GM12878 (cell line): ENCODE measurements around the gene ENO2. TPM values are rescaled to one million over a fixed set of nuclear protein-coding genes. Genes with fewer than 3 reads are reported as not detected.
A peak's percentile ranks its signal among the peaks of the same experiment; 100 is the strongest.

ENCODE experiments used
- CBX5 ChIP-seq: sonication (generic); IDR thresholded peaks from 2 replicates; pipeline ENCODE4 v1.6.1; 2016; ENCODE audit warnings: low read depth, moderate library complexity, mild to moderate bottlenecking, inconsistent platforms
- FOS ChIP-seq: IDR thresholded peaks from 3 replicates; pipeline ENCODE4 v1.6.1; 2011; ENCODE audit warnings: borderline replicate concordance; ENCODE audit not compliant: insufficient read length; ENCODE audit errors: extremely low read depth
- JUND ChIP-seq: IDR thresholded peaks from 2 replicates; pipeline ENCODE4 v1.6.1; 2012; ENCODE audit warnings: low read depth, mild to moderate bottlenecking, low read length, improper control_type of control experiment, moderate library complexity
- NBN ChIP-seq: fragments of 450-650 bp; IDR thresholded peaks from 2 replicates; pipeline ENCODE4 v1.6.1; 2016
- NFXL1 ChIP-seq: fragments of 450-650 bp; IDR thresholded peaks from 2 replicates; pipeline ENCODE4 v1.6.1; 2017; ENCODE audit warnings: antibody characterized with exemption, mild to moderate bottlenecking, borderline replicate concordance
- NR2C1 ChIP-seq: fragments of 450-650 bp; IDR thresholded peaks from 2 replicates; pipeline ENCODE4 v1.6.1; 2017; ENCODE audit warnings: antibody characterized with exemption, mild to moderate bottlenecking, moderate library complexity
- NR2C2 ChIP-seq: IDR thresholded peaks from 2 replicates; pipeline ENCODE4 v1.6.1; 2011; ENCODE audit warnings: borderline replicate concordance, low read depth; ENCODE audit not compliant: control insufficient read depth, insufficient read length
- POU2F2 ChIP-seq: IDR thresholded peaks from 3 replicates; pipeline ENCODE4 v1.6.1; 2011; ENCODE audit warnings: low read depth, mild to moderate bottlenecking, low read length, borderline replicate concordance
- RCOR1 ChIP-seq: conservative IDR thresholded peaks from 2 replicates; pipeline ENCODE4 v1.6.1; 2012; ENCODE audit warnings: low read depth, low read length, improper control_type of control experiment
- SP1 ChIP-seq: IDR thresholded peaks from one replicate; pipeline ENCODE4 v1.6.1; 2011; ENCODE audit warnings: low read depth, low read length
- SPI1 ChIP-seq: IDR thresholded peaks from 2 replicates; pipeline ENCODE4 v1.6.1; 2011; ENCODE audit warnings: low read depth, mild to moderate bottlenecking, low read length, moderate library complexity, borderline replicate concordance; ENCODE audit not compliant: insufficient read depth
- SREBF1 ChIP-seq: IDR thresholded peaks from 2 replicates; pipeline ENCODE4 v1.6.1; 2012; ENCODE audit warnings: mild to moderate bottlenecking, low read length
- STAT3 ChIP-seq: IDR thresholded peaks from 2 replicates; pipeline ENCODE4 v1.6.1; 2011; ENCODE audit warnings: low read depth, low read length, improper control_type of control experiment
- SUPT20H ChIP-seq: IDR thresholded peaks from 2 replicates; pipeline ENCODE4 v1.6.1; 2011; ENCODE audit warnings: low read depth, mild to moderate bottlenecking, low read length, moderate library complexity, borderline replicate concordance; ENCODE audit not compliant: control insufficient read depth
- TCF12 ChIP-seq: IDR thresholded peaks from 2 replicates; pipeline ENCODE4 v1.6.1; 2011; ENCODE audit warnings: low read depth, mild to moderate bottlenecking, low read length
- WRNIP1 ChIP-seq: IDR thresholded peaks from 2 replicates; pipeline ENCODE4 v1.6.1; 2011; ENCODE audit warnings: low read depth, low read length, improper control_type of control experiment, borderline replicate concordance
- YY1 ChIP-seq: IDR thresholded peaks from 2 replicates; pipeline ENCODE4 v1.6.1; 2011; ENCODE audit warnings: low read depth, mild to moderate bottlenecking, low read length
- ZBED1 ChIP-seq: IDR thresholded peaks from 2 replicates; pipeline ENCODE4 v1.6.1; 2016; ENCODE audit warnings: borderline replicate concordance
- ZNF207 ChIP-seq: fragments of 450-650 bp; IDR thresholded peaks from 2 replicates; pipeline ENCODE4 v1.6.1; 2014; ENCODE audit warnings: antibody characterized with exemption, mild to moderate bottlenecking, borderline replicate concordance
- polyA plus RNA-seq, 11 experiments: library from polyadenylated mRNA; depleted of rRNA in 4 of 11; unstranded in 6 of 11; stranded (reverse) in 5 of 11; fragments of >200 nt; fragmentation: Nextera tagmentation in 4 of 11; fragmentation: Illumina TruSeq in 1 of 11; extraction: Ambion mirVana in 4 of 11; extraction: Trizol in 1 of 11; gene quantifications; 1 replicate in 1 of 11; 2 replicates in 10 of 11; pipeline versions ENCODE4 v1.2.1 to v1.2.3, GENCODE V29; 2011 to 2016; ENCODE audit warnings: inconsistent platforms in 2 of 11, missing spikeins in 2 of 11, low read depth in 1 of 11
- total RNA-seq, 4 experiments: library from RNA; depleted of rRNA in 3 of 4; stranded (reverse); fragments of >200 nt in 3 of 4; fragmentation: Illumina TruSeq in 1 of 4; extraction: Trizol in 1 of 4; gene quantifications; 2 replicates each; pipeline versions ENCODE4 v1.2.1 to v1.2.3, GENCODE V29; 2013 to 2021
- TF ChIP-seq, protein P1 (sequence below): fragments of 450-650 bp; IDR thresholded peaks from 2 replicates; pipeline ENCODE4 v1.6.1; 2017; ENCODE audit warnings: antibody characterized with exemption, mild to moderate bottlenecking, moderate library complexity
- TF ChIP-seq, protein P2 (sequence below): fragments of 450-650 bp; IDR thresholded peaks from 2 replicates; pipeline ENCODE4 v1.6.1; 2017; ENCODE audit warnings: mild to moderate bottlenecking, moderate library complexity
- TF ChIP-seq, protein P3 (sequence below): IDR thresholded peaks from 2 replicates; pipeline ENCODE4 v1.6.1; 2012; ENCODE audit warnings: low read depth, low read length, improper control_type of control experiment

The ENO2 gene
- total and polyA plus RNA-seq, 10 of the 15 experiments (the other 5 are each of a cell fraction or from before 2014, with no cell fraction given), result 24.8 to 196 (median 43.1) TPM

DNA sequence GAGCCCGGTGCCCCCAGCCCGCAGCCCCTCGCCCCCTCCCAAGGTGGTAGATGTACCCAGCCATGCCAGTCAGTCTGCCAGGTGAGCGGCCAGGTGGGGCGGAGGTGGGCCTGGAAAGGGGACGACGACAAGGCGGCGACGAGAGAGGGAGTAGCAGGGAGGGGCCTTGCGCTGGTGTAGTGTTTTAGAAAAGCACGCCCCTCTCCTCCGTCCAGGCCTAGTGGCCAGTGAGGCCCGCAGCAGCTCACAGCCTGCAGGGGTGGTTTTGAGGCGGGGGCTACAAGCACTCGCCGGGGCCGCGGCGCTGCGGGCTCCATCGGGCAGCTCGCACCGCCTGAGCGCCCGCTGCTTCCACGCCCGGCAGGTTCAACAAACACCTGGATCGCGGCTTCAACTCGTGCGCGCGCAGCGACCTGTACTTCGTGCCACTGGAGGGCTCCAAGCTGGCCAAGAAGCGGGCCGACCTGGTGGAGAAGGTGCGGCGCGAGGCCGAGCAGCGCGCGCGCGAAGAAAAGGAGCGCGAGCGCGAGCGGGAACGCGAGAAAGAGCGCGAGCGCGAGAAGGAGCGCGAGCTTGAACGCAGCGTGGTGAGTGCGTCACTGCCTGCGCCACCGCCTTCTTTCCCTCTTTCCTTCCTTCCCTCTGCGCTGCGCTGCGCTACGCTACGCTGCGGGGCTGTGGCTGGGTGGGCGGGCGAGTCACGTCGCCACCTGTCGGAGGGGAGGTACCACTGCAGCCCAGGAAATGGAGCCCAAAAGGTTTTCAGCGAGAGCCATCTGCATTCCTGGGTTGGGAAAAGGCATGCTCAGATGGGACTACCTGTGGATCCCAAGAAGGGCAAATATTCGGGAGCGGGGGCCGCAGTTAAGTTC is 23.3 kb downstream of the ENO2 start (continued):
- TF ChIP-seq, protein P1, sequence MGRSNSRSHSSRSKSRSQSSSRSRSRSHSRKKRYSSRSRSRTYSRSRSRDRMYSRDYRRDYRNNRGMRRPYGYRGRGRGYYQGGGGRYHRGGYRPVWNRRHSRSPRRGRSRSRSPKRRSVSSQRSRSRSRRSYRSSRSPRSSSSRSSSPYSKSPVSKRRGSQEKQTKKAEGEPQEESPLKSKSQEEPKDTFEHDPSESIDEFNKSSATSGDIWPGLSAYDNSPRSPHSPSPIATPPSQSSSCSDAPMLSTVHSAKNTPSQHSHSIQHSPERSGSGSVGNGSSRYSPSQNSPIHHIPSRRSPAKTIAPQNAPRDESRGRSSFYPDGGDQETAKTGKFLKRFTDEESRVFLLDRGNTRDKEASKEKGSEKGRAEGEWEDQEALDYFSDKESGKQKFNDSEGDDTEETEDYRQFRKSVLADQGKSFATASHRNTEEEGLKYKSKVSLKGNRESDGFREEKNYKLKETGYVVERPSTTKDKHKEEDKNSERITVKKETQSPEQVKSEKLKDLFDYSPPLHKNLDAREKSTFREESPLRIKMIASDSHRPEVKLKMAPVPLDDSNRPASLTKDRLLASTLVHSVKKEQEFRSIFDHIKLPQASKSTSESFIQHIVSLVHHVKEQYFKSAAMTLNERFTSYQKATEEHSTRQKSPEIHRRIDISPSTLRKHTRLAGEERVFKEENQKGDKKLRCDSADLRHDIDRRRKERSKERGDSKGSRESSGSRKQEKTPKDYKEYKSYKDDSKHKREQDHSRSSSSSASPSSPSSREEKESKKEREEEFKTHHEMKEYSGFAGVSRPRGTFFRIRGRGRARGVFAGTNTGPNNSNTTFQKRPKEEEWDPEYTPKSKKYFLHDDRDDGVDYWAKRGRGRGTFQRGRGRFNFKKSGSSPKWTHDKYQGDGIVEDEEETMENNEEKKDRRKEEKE, result no peak
- peak; percentile 96 for TF ChIP-seq NBN
- TF ChIP-seq RCOR1, result 0 out of 2 replicates have a peak, but pooled peaks have one; percentile 20
- no peak for TF ChIP-seq WRNIP1
- no peak; the same call in 1 of the 2 replicates for TF ChIP-seq SPI1
- no peak for TF ChIP-seq NR2C2
- TF ChIP-seq POU2F2, result peak; percentile 61; the same call in 1 of the 3 replicates
- no peak for TF ChIP-seq STAT3
- peak; percentile 61 for TF ChIP-seq SP1
- TF ChIP-seq JUND, result peak; percentile 43; the same call in 1 of the 2 replicates
- TF ChIP-seq FOS, result no peak
- no peak for TF ChIP-seq NFXL1
- no peak for TF ChIP-seq SREBF1
- TF ChIP-seq, protein P2, sequence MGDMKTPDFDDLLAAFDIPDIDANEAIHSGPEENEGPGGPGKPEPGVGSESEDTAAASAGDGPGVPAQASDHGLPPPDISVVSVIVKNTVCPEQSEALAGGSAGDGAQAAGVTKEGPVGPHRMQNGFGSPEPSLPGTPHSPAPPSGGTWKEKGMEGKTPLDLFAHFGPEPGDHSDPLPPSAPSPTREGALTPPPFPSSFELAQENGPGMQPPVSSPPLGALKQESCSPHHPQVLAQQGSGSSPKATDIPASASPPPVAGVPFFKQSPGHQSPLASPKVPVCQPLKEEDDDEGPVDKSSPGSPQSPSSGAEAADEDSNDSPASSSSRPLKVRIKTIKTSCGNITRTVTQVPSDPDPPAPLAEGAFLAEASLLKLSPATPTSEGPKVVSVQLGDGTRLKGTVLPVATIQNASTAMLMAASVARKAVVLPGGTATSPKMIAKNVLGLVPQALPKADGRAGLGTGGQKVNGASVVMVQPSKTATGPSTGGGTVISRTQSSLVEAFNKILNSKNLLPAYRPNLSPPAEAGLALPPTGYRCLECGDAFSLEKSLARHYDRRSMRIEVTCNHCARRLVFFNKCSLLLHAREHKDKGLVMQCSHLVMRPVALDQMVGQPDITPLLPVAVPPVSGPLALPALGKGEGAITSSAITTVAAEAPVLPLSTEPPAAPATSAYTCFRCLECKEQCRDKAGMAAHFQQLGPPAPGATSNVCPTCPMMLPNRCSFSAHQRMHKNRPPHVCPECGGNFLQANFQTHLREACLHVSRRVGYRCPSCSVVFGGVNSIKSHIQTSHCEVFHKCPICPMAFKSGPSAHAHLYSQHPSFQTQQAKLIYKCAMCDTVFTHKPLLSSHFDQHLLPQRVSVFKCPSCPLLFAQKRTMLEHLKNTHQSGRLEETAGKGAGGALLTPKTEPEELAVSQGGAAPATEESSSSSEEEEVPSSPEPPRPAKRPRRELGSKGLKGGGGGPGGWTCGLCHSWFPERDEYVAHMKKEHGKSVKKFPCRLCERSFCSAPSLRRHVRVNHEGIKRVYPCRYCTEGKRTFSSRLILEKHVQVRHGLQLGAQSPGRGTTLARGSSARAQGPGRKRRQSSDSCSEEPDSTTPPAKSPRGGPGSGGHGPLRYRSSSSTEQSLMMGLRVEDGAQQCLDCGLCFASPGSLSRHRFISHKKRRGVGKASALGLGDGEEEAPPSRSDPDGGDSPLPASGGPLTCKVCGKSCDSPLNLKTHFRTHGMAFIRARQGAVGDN, result peak; percentile 85; the same call in 1 of the 2 replicates
- TF ChIP-seq, protein P3, sequence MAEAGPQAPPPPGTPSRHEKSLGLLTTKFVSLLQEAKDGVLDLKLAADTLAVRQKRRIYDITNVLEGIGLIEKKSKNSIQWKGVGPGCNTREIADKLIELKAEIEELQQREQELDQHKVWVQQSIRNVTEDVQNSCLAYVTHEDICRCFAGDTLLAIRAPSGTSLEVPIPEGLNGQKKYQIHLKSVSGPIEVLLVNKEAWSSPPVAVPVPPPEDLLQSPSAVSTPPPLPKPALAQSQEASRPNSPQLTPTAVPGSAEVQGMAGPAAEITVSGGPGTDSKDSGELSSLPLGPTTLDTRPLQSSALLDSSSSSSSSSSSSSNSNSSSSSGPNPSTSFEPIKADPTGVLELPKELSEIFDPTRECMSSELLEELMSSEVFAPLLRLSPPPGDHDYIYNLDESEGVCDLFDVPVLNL, result peak; percentile 72; the same call in 1 of the 2 replicates
- 0 out of 2 replicates have a peak, but pooled peaks have one; percentile 46 for TF ChIP-seq TCF12
- TF ChIP-seq YY1, result peak; percentile 84
- no peak for TF ChIP-seq NR2C1
- TF ChIP-seq ZBED1, result peak; percentile 57; the same call in 1 of the 2 replicates
- no peak for TF ChIP-seq SUPT20H
- peak; percentile 84; the same call in 1 of the 2 replicates for TF ChIP-seq ZNF207
- no peak for TF ChIP-seq CBX5
